Measurements from ENCODE around the gene CLSTN2.

Gene CLSTN2

DNA sequence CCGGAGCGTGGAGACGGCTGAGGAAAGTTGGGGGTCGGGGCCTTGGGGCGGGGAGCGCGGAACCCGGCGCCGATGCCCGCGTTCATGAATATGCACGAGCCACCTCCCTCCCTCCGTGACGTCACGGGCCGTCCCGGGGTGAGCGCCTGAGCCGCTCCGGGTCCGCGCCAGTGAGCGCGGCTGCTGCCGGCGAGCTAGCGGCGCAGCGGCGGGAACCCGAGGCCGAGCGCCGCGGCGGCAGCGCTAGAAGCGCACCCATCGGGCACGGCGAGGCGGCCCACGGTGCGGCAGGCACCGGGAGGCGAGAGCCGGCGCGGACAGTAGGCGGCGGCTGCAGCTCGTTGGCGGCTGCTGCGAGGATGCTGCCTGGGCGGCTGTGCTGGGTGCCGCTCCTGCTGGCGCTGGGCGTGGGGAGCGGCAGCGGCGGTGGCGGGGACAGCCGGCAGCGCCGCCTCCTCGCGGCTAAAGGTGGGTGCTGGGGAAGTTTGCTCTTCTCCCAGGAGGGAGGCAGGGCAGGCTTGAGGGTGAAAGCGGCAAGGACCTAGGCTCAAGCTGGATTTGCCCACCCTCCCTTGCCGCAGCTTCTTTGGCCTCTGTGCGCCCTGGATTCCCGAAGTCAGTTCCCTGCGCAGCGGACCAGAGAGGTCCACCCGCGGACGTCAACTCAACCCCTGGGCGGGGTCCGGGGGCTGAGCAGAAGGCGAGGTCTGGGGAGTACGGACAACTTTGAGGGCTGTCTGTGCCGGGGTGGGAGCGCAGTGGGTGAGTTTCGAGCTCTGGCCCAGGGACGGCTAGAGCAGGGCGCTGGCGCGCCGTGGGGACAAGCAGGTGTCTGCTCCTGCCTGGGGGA is at the start of gene CLSTN2:
Gene CLSTN2 (plus strand): TSS at position 170 of the 850 bp plus-strand sequence.
- DNase-seq (ENCODE audit: low spot score): no peak

DNA sequence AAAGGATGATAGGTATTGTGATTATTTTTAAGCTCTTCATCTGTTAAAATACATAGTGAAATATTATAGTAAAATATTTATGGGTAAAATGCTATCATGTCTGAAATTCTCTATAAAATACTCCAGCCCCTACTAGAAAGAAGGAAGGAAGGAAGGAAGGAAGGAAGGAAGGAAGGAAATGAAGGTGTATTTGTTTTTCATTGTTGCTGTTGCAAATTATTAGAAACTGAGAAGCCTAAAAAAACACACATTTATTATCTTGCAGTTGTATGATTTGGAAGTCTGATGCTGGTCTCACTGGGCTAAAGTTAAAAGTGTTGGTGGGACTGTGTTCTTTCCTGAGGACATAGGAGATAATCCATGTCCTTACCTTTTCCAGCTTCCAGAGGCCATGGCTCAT is 47.6 kb upstream of the CLSTN2 start:
- no peak for DNase-seq (ENCODE audit: low spot score)

GRCh38 chr3:139888561-139889140 is 46.3 kb upstream of the CLSTN2 start:
- DNase-seq (ENCODE audit: low spot score): no peak

DNA sequence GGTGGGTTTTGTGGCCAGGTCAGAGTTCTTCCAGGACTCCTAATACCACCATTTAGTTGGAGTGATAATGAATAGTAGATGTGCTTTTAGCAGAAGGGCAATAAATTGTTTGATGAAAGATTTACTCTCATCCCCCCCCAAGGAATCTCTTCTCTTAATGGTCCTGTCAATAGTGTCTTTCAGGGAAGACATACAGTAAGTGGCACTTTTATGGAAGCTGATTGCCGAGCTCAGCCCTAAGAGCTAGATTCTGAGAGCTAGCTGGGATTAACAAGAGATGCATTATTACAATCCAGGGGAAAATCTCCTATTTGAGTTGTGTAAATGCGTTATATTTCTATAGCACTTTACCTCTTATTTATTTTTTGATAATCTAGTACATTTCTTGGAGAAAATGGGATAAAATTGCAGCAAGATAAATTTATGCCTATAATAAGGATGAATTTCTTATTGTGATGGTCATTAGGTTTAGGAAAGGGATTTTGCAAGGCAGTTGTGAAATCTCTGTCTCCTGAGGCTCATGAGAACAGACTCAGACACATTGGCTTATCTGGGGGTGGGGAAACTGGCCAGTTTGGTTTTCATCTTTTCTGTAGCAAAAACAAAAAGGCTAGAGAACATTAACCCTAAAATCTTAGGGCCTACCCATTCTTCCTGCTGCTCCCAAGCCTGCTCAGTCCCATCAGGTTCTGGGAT is 41.6 kb upstream of the CLSTN2 start:
- DNase-seq (ENCODE audit: low spot score): no peak

- no peak for DNase-seq (ENCODE audit: low spot score)
These were observed 40.9 kb upstream of the CLSTN2 start for GRCh38 chr3:139893963-139894642.

DNA sequence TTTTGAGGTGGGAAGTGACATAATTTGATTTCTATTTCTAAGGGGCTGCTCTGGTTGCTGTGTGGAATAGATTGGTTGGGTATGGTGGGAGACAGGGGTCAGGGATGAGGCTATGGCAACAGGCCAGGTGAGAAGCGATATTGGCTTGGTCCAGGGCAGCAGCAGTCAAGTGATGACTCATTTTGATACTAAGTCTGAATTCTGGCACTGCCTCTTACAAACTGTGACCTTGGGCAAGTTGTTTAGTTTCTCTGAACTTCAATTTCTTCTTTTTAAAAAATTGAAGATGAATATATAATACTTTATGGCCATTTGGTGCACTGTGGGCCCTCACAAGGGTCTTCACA is 40.4 kb upstream of the CLSTN2 start:
- no peak for DNase-seq (ENCODE audit: low spot score)

- no peak for DNase-seq (ENCODE audit: low spot score)
These were observed 37.2 kb upstream of the CLSTN2 start for GRCh38 chr3:139897759-139898158.

DNA sequence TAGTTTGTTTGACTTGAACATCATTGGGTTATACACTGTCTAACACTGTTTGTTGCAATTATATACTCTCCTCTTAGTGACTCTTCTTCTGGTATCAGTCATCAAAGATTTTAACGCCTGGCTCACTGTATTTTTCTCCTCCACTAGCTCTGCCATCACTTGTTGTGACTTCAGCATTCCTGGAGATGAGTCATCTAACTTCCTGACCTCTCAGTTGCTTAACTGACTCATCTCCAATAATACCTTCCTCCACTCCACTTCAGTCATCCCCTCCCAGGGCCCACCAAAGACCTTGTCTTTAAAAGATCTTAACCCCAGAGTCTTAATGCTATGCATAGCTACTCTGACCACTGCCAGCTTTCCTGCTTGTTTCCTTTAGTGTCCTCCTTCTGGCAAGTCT is 28.6 kb upstream of the CLSTN2 start:
- DNase-seq (ENCODE audit: low spot score): no peak

- no peak for DNase-seq (ENCODE audit: low spot score)
These were observed 25.2 kb upstream of the CLSTN2 start for GRCh38 chr3:139909811-139910210.

DNA sequence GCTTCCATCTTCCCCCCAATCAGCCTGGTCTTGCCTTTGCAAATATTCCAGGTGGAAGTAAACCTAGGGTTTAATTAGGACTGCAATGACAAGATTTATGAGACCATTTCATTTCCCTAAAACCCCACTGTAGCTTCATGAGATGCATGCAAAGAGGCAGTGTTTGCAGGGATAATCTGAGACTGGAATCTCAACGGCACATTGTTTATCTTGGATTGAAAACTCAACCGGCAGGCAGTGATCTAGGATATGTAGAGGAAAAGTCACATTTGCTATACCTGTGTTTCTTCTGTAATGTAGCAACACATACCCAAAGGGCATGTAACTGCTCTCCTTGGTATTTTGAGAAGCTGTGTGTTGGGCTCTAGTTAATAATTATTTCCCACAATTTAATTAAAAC is 18.7 kb upstream of the CLSTN2 start:
- no peak for DNase-seq (ENCODE audit: low spot score)

DNA sequence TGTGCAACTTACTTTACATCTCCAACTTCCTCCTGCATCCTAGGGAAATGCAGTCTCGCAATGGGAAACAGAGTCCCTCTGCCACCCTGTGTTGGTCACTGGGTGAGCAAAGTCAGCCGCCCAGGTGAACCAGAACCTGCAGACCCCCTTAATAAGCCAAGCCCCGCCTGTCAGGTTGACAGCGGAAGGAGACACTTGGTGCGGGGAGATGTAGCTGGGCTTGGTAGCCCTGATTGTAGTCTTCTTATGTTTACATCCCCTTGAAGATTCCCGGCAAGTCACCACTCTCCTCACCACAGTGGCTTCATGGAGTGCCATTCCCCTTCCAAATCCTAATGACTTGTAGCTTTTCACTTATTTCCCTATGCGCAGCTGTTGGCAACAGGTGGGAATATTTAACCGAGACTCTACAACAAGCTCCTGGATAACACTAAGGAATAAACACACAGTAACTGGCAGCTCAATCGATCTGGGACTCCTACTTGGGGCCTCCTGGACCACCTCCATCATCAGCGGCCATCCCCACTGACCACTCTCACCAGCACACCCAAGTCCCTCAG is 17.7 kb upstream of the CLSTN2 start:
- DNase-seq (ENCODE audit: low spot score): no peak

DNA sequence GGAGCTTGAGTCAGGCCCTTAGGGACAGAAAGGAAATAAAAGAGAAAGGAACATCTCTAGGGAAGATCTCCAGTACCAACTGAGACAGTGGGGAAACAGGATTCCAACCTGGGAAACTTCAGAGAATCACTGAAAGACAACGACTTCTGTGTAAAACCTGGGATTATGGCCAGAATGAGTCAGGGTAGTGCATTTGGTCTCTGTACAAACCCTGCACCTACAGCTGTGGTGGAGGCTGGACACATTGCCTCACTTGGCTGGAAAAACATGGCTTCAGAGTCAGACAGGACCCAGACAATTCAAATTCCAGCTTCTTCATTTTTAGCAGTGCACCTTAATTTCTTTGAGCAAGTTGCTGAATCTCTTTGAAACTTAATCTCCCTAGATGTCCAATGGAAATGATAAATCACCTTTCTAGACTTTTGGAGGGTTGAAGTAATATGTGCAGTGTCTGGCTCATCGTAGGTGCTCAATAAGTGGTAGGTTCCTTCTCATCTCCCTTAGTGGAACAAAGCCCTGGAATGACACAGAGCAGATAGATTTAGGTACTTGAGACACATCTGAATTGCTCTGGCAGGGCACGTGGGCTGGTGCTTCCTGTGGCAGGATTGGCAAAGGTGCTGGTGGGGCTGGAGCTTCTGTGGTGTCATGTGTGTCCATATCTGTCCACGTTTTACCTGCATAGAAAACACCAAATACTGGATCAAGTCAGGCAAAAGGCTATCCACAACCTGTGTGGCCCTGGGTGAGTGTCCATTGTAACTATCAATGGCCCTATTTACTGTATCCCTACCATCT is 6.1 kb upstream of the CLSTN2 start:
- DNase-seq (ENCODE audit: low spot score): no peak

DNA sequence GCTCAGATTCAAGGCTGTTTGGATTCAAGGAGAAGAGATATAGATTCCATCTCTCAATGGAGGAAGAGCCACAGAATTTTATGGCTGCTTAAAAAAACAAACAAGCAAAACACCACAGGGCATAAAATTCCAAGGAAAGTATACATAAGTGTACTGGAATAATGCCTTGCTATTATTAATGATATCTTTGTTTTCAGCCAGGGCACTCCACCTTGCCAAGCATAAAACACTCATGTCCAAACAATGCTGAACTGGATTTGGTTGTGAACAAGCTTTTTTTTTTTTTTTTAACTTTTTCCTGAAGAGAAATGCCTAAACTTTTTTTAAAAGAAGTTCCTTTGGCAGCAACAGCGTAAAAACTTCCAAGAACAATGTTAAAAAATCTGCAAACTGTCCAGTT is 4.8 kb upstream of the CLSTN2 start:
- no peak for DNase-seq (ENCODE audit: low spot score)

DNA sequence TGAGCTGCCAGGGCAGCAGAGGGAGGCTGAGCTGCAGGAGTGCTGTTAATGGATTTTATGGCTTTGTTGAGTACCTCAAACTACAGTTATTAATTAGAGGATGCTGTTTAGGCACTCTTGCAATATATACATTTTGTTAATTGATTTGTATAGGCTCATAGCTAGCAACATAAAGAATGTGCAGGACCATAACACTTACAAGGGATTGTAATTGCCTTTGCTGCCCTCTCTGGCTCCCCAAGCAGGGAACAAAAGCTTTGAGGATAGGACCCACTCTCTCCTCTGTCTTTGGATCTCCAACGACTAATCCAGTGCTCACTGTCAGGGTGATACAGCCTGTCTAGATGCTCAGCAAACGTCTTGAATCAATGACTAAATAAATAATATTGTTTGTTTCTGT is 1.2 kb upstream of the CLSTN2 start:
- DNase-seq (ENCODE audit: low spot score): no peak

- DNase-seq (ENCODE audit: low spot score): no peak
These were observed 371 bp upstream of the CLSTN2 start for GRCh38 chr3:139934613-139935015.

DNA sequence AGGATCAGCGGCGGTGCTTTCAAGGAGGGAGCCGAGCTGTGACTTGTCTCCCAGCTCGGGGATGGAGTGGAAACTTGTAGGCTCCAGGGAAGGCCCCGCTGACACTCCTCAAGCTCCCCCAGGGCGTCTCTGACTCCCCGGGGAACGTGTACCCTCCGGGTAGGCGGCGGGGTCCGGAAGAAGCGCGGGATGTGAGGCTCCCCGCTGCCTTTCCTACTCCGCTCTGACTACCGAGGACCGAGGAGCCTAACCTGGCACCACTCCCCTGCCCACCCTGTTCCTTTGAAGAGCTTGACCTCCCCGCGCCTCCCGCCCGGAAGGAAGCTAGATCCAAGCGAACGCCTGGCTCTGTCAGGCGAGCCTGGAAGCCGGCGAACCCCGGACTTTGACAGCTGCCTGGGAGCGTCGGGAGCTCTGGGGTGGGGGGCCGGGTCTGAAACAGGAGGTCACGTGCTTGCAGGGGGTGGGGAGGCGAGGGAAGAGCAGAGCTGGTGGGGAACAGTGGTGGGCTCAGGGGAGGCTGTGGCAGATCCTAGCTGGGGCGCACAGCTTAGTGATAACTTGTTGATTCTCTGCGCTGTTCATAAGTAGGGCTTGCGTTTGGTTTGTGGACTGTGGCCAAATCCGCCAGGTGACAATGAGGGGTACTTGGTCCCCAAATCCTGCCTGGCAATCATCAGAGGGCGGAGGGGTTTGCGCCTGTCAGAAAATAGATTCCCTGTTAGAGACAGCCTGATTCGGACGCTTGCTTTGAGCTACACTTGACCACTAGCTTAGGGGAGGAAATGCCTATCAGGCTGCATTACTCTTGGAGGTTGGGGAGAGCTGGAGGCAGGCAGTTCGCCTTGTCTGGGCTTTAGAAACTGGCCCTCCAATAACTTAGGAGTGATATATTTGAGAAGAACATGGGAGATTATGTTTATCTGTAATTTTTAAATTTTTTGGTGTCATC is 1.2 kb downstream of the CLSTN2 start:
- no peak for DNase-seq (ENCODE audit: low spot score)

DNA sequence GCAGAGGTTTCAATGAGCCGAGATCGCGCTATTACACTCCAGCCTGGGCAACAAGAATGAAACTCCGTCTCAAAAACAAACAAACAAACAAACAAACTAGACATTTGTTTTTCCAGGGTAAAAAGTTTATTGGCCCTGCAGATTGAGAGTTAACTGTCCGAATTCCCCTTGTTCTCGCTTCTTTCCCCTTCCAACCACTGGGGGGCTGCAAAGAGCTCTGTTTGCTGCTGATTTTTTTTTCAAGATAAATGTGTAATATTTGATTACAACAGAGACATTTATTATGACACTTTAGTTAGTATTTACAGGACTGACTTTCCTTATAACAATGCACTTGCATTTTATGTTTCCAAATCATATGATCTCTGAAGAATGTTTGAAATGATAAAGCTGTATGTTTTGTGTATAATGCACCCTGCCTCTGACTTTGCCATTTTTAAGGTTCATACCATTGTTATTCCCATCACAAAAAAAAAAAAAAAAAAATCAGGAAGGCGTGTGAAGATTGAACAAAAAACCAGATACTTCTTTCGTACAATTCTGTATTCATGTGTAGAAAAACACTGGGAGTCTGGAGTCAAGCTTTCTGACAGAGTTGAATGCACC is 2.8 kb downstream of the CLSTN2 start:
- DNase-seq (ENCODE audit: low spot score): peak; percentile 63

- DNase-seq (ENCODE audit: low spot score): no peak
These were observed 4.8 kb downstream of the CLSTN2 start for GRCh38 chr3:139939681-139940190.

DNA sequence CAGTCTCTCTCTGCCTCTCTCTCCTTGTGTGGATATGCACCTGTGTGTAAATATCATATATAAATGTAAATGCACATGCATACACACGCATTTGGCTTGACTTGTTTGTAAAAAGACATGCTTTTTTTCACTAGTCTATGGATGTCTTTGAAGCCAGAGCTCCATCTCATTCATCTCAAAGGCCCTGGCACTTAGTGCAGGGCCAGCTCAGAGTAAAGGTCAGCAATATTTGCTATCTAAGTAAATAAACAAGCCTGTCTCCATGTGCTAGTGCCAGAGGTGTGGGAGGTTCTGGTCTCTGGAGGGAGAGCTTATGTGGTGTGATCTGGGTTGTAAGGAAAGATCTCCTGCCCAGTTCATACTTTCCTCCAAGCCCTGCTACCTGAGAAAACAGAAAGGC is 5.6 kb downstream of the CLSTN2 start:
- no peak for DNase-seq (ENCODE audit: low spot score)

DNA sequence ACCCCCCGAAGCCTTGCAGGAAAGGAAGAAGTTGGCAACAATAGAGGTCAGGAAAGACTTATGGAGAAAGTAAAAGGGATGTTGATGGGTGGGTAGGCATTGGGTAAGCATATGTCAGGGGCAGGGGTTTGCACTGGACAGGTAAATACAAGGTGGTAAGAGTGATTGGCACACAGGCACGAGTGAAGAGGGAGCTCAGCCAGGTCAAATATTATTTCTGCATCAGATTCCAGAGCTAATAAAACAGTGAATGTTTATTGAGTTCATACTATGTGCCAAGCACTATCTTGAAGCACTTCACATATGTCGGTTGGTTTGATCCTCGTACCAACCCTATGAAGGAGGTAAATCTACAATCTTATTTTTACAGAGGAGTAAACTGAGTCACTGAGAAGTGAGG is 6.6 kb downstream of the CLSTN2 start:
- no peak for DNase-seq (ENCODE audit: low spot score)
